Measurements from ENCODE around the gene UBE2V1. TPM values are rescaled to one million over a fixed set of nuclear protein-coding genes. Genes with fewer than 3 reads are reported as not detected.

UBE2V1 gene
- total RNA-seq, 3 donors from 2014 or later (not counting 1 experiment from before 2014, with no cell fraction given), result 194 to 238 (median 236) TPM

DNA sequence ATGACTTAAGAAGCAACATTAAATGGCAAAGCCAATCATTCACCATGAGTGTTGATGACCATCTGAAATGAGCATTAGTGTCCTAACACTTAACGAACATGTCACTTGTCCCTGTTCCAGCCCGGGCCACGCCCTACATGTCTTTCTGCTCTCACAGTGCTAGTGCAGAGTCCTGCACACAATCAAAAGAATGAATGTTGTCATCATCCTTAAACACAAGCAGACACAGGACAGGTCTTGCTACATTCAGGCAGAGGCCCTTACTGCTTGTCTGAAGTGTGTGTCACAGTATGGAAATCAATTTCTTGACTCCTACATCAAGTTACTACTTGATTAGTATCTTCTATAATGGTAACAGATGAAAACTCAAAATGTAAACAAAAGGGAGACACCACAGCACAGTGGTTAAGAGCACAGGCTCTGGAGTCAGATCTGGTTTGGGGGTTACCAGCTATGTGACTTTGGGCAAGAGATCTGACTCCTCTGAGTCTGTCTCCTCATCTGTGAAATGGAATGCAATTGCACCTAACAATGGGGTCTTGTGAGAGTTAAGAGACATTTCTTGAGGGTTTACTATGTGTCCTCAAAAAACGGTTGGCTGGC, 17.4 kb downstream of the UBE2V1 start:
- intact Hi-C loops (cut with micrococcal nuclease), result no loop called here
- H3K27ac Mint-ChIP-seq, result peak overlapping the region; percentile 15 to 20
- H3K4me1 ChIP-seq (ENCODE audit: control insufficient read depth, insufficient read depth, low read length), result peaks cover 15% of the 10 kb centered on the region
- H3K4me1 Mint-ChIP-seq, result peaks cover 47 to 57% of the 10 kb centered on the region in 2 donors
- no peak overlapping the region for H3K4me3 ChIP-seq (ENCODE audit: low read length)
- ATAC-seq (no peak), DNase-seq (no peak)
- H3K9me3 ChIP-seq (ENCODE audit: control insufficient read depth, insufficient read depth, low read length), result no peaks in the 10 kb centered on the region
- H3K36me3 Mint-ChIP-seq, result peaks cover 16% of the 10 kb centered on the region
- 96% methylated on average over 4 of the region's 4 CpGs for WGBS (ENCODE audit: insufficient coverage)
- H3K27me3 ChIP-seq (ENCODE audit: control insufficient read depth, insufficient read depth, low read length), result no peaks in the 10 kb centered on the region
- TF ChIP-seq, protein P1, sequence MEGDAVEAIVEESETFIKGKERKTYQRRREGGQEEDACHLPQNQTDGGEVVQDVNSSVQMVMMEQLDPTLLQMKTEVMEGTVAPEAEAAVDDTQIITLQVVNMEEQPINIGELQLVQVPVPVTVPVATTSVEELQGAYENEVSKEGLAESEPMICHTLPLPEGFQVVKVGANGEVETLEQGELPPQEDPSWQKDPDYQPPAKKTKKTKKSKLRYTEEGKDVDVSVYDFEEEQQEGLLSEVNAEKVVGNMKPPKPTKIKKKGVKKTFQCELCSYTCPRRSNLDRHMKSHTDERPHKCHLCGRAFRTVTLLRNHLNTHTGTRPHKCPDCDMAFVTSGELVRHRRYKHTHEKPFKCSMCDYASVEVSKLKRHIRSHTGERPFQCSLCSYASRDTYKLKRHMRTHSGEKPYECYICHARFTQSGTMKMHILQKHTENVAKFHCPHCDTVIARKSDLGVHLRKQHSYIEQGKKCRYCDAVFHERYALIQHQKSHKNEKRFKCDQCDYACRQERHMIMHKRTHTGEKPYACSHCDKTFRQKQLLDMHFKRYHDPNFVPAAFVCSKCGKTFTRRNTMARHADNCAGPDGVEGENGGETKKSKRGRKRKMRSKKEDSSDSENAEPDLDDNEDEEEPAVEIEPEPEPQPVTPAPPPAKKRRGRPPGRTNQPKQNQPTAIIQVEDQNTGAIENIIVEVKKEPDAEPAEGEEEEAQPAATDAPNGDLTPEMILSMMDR (IDR thresholded peaks at IDR 0.05), result no peak
- no peak overlapping the region for H3K27ac ChIP-seq (ENCODE audit: low read length)
- no peaks in the 10 kb centered on the region for H3K27me3 Mint-ChIP-seq (ENCODE audit: low read depth in 2 of 2)
- no peaks in the 10 kb centered on the region for H3K9me3 Mint-ChIP-seq
- peaks cover 43% of the 10 kb centered on the region for H3K36me3 ChIP-seq (ENCODE audit: control insufficient read depth, insufficient read depth, low read length)
- H3K4me3 Mint-ChIP-seq, result no peak overlapping the region

DNA sequence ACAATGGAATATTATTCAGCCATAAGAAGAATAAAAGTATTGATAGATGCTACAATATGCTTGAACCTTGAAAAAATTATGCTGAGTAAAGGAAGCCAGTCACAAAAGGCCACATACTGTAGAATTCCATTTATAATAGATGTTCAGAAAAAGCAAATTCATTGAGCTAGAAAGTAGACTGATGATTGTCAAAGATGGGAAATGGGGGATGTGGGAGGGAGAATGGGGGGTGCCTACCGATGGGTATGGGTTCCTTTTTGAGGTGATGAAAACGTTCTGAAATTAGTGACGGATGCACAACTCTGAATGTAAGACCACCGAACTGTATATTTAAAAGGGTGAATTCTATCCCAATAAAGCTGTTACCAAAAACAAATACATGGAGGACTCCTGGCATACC, 18.4 kb downstream of the UBE2V1 start:
- peaks cover 44% of the 10 kb centered on the region for H3K36me3 ChIP-seq (ENCODE audit: control insufficient read depth, insufficient read depth, low read length)

DNA sequence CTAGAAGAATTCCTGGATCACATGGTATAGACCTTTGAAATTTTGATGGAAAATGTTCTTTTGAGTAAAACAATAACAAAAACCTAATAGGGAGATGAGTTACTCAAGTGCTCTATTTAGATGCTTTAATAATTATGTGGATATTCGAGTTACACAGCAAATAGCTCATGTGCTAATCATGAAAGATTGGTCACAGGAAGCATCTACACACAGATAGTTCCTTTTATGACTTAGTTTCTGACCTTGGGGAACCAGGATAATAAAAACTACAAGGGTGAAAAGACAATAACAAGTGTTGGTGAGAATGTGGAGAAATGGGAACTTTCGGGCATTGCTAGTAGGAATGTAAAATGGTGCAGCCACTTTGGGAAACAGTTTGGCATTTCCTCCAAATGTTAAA, 19.7 kb downstream of the UBE2V1 start:
- ATAC-seq (no peak), DNase-seq (no peak)
- Histone ChIP-seq H3K9me3 (ENCODE audit: control insufficient read depth, insufficient read depth, low read length) (no peaks in the 10 kb centered on the region), H3K27me3 (ENCODE audit: control insufficient read depth, insufficient read depth, low read length) (no peaks in the 10 kb centered on the region), H3K27ac (ENCODE audit: low read length) (no peak overlapping the region), H3K4me1 (ENCODE audit: control insufficient read depth, insufficient read depth, low read length) (peaks cover 2% of the 10 kb centered on the region), H3K36me3 (ENCODE audit: control insufficient read depth, insufficient read depth, low read length) (peaks cover 49% of the 10 kb centered on the region), H3K4me3 (ENCODE audit: low read length) (no peak overlapping the region)
- H3K36me3 Mint-ChIP-seq, result peaks cover 16% of the 10 kb centered on the region
- H3K27ac Mint-ChIP-seq, result peak overlapping the region; percentile 27 to 57
- no peaks in the 10 kb centered on the region for H3K27me3 Mint-ChIP-seq (ENCODE audit: low read depth in 2 of 2)
- TF ChIP-seq, protein P1 (IDR thresholded peaks at IDR 0.05), result no peak
- intact Hi-C loops (cut with micrococcal nuclease), result no loop called here
- peaks cover 49 to 59% of the 10 kb centered on the region in 2 donors for H3K4me1 Mint-ChIP-seq
- no peaks in the 10 kb centered on the region for H3K9me3 Mint-ChIP-seq
- WGBS (ENCODE audit: insufficient coverage), result 90% methylated on average over 1 of the region's 2 CpGs
- H3K4me3 Mint-ChIP-seq, result no peak overlapping the region

More for the DNA sequence above, 18.4 kb downstream of the UBE2V1 start:
- H3K9me3 Mint-ChIP-seq, result no peaks in the 10 kb centered on the region
- H3K27me3 Mint-ChIP-seq (ENCODE audit: low read depth in 2 of 2), result no peaks in the 10 kb centered on the region
- TF ChIP-seq, protein P1 (IDR thresholded peaks at IDR 0.05), result no peak
- WGBS (ENCODE audit: insufficient coverage), result 100% methylated on average over 4 of the region's 4 CpGs
- intact Hi-C loops (cut with micrococcal nuclease), result no loop called here
- Histone ChIP-seq H3K9me3 (ENCODE audit: control insufficient read depth, insufficient read depth, low read length) (no peaks in the 10 kb centered on the region), H3K27me3 (ENCODE audit: control insufficient read depth, insufficient read depth, low read length) (no peaks in the 10 kb centered on the region), H3K27ac (ENCODE audit: low read length) (no peak overlapping the region), H3K4me1 (ENCODE audit: control insufficient read depth, insufficient read depth, low read length) (peaks cover 8% of the 10 kb centered on the region), H3K4me3 (ENCODE audit: low read length) (no peak overlapping the region)
- no peak overlapping the region for H3K4me3 Mint-ChIP-seq
- H3K27ac Mint-ChIP-seq, result peak overlapping the region in 1 of 2 donors; percentile 20
- peaks cover 51 to 60% of the 10 kb centered on the region in 2 donors for H3K4me1 Mint-ChIP-seq
- no peak for ATAC-seq
- no peak for DNase-seq
- peaks cover 16% of the 10 kb centered on the region for H3K36me3 Mint-ChIP-seq

DNA sequence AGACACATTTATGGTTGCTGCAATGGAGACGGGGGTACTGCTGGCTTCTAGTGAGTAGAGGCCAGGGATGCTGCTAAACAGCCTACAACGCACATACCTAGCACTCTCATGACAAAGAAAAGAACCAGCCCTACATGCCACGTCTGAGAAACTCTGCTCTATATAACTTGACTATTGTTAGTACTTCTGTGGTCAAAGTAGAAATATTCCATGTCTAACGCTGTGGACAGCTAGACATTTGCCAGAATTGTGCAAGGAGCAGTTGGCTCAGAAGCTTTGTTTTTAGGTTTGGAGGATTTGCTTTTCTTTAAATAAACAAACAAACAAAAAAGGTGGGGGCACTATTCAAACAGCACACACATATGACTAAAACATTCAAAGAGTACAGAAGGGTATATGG, 20.5 kb downstream of the UBE2V1 start:
- Histone ChIP-seq H3K27me3 (ENCODE audit: control insufficient read depth, insufficient read depth, low read length) (no peaks in the 10 kb centered on the region), H3K9me3 (ENCODE audit: control insufficient read depth, insufficient read depth, low read length) (no peaks in the 10 kb centered on the region), H3K36me3 (ENCODE audit: control insufficient read depth, insufficient read depth, low read length) (peaks cover 49% of the 10 kb centered on the region), H3K4me3 (ENCODE audit: low read length) (no peak overlapping the region), H3K27ac (ENCODE audit: low read length) (no peak overlapping the region), H3K4me1 (ENCODE audit: control insufficient read depth, insufficient read depth, low read length) (no peaks in the 10 kb centered on the region)
- Mint-ChIP-seq H3K36me3 (peaks cover 16% of the 10 kb centered on the region), H3K27ac (peak overlapping the region; percentile 27 to 57), H3K9me3 (no peaks in the 10 kb centered on the region), H3K4me3 (no peak overlapping the region), H3K4me1 (peaks cover 46 to 51% of the 10 kb centered on the region in 2 donors), H3K27me3 (ENCODE audit: low read depth in 2 of 2) (no peaks in the 10 kb centered on the region)
- TF ChIP-seq, protein P1 (IDR thresholded peaks at IDR 0.05), result no peak
- DNase-seq (no peak), ATAC-seq (no peak)
- intact Hi-C loops (cut with micrococcal nuclease), result no loop called here
- WGBS (ENCODE audit: insufficient coverage), result 93% methylated on average over 3 of the region's 4 CpGs
